CD4-positive, alpha-beta T cell treated with Interleukin-4 for 4 hours (primary cell): ENCODE results near the gene MARCHF3.
"Not testable (repeated sequence)": the region's sequence is repeated elsewhere in the genome, so short reads cannot be mapped to it uniquely, and the experiment has no call there.

Experiments
- DNase-seq: peaks from one replicate; pipeline ENCODE4 v3.0.0-alpha.2; 2020

Gene MARCHF3

GRCh38 chr5:126948011-126948355, 82.4 kb downstream of the MARCHF3 start:
- DNase-seq = no peak

- DNase-seq = no peak
Measured at GRCh38 chr5:126947146-126948010, 83.0 kb downstream of the MARCHF3 start.

GRCh38 chr5:126942908-126943307, 87.5 kb downstream of the MARCHF3 start:
- not testable (repeated sequence) for DNase-seq

- no peak for DNase-seq
Measured at GRCh38 chr5:126941403-126941802, 89.0 kb downstream of the MARCHF3 start.

- no peak for DNase-seq
Measured at GRCh38 chr5:126939887-126940286, 90.5 kb downstream of the MARCHF3 start.

GRCh38 chr5:126938466-126938865, 91.9 kb downstream of the MARCHF3 start:
- no peak for DNase-seq

GRCh38 chr5:126937771-126938170, 92.6 kb downstream of the MARCHF3 start:
- DNase-seq = no peak

- no peak for DNase-seq
Measured at GRCh38 chr5:126936775-126937418, 93.5 kb downstream of the MARCHF3 start.

- no peak for DNase-seq
Measured at GRCh38 chr5:126931963-126932660, 98.2 kb downstream of the MARCHF3 start.

GRCh38 chr5:126928041-126928440, 102.3 kb downstream of the MARCHF3 start:
- no peak for DNase-seq

GRCh38 chr5:126927429-126927828, 102.9 kb downstream of the MARCHF3 start:
- DNase-seq = no peak

- DNase-seq = no peak
Measured at GRCh38 chr5:126926187-126926586, 104.2 kb downstream of the MARCHF3 start.

- DNase-seq = no peak
Measured at GRCh38 chr5:126925482-126925881, 104.9 kb downstream of the MARCHF3 start.

- no peak for DNase-seq
Measured at GRCh38 chr5:126924331-126925033, 105.9 kb downstream of the MARCHF3 start.

- no peak for DNase-seq
Measured at GRCh38 chr5:126921241-126922091, 108.9 kb downstream of the MARCHF3 start.

- no peak for DNase-seq
Measured at GRCh38 chr5:126920291-126920690, 110.1 kb downstream of the MARCHF3 start.

- no peak for DNase-seq
Measured at GRCh38 chr5:126919566-126919965, 110.8 kb downstream of the MARCHF3 start.

GRCh38 chr5:126918615-126918957, 111.8 kb downstream of the MARCHF3 start:
- no peak for DNase-seq

GRCh38 chr5:126917918-126918614, 112.3 kb downstream of the MARCHF3 start:
- no peak for DNase-seq

- DNase-seq = no peak
Measured at GRCh38 chr5:126915496-126915895, 114.9 kb downstream of the MARCHF3 start.

- no peak for DNase-seq
Measured at GRCh38 chr5:126914801-126915436, 115.4 kb downstream of the MARCHF3 start.
